Endothelial cell (in vitro differentiated cells): Measurements from ENCODE around the gene SH3PXD2A. TPM values are rescaled to one million over a fixed set of nuclear protein-coding genes. Genes with fewer than 3 reads are reported as not detected.

ENCODE experiments used
- DNase-seq: peaks from one replicate; pipeline ENCODE4 v3.0.0; 2021; ENCODE audit warnings: low spot score
- H3K27ac Mint-ChIP-seq: one replicate; pipeline ENCODE4 v1.8.0; 2021; ENCODE audit warnings: mixed read lengths, inconsistent platforms; ENCODE audit not compliant: unreplicated experiment
- H3K27me3 Mint-ChIP-seq: one replicate; pipeline ENCODE4 v1.8.0; 2021; ENCODE audit warnings: mild to moderate bottlenecking, moderate library complexity, mixed read lengths, inconsistent platforms; ENCODE audit not compliant: unreplicated experiment
- H3K36me3 Mint-ChIP-seq: one replicate; pipeline ENCODE4 v1.8.0; 2021; ENCODE audit warnings: mild to moderate bottlenecking, low read depth, mixed read lengths, inconsistent platforms; ENCODE audit not compliant: unreplicated experiment
- H3K4me1 Mint-ChIP-seq: one replicate; pipeline ENCODE4 v1.8.0; 2021; ENCODE audit warnings: mild to moderate bottlenecking, mixed read lengths, inconsistent platforms; ENCODE audit not compliant: unreplicated experiment
- H3K4me3 Mint-ChIP-seq: one replicate; pipeline ENCODE4 v1.8.0; 2021; ENCODE audit warnings: mild to moderate bottlenecking, mixed read lengths, inconsistent platforms; ENCODE audit not compliant: unreplicated experiment
- H3K9me3 Mint-ChIP-seq: one replicate; pipeline ENCODE4 v1.8.0; 2021; ENCODE audit warnings: mixed read lengths, inconsistent platforms; ENCODE audit not compliant: unreplicated experiment
- CTCF ChIP-seq: fragments of 200-600 bp; sonication (generic); IDR thresholded peaks from one replicate; pipeline ENCODE4 v1.5.0; 2021; ENCODE audit warnings: antibody characterized with exemption; ENCODE audit not compliant: unreplicated experiment
- total RNA-seq: library from RNA; stranded (reverse); fragmentation: NEBNext Ultra II Directional; extraction: Animal tissue kit (Norgen Biotek cat#: 25700); gene quantifications from one replicate; pipeline ENCODE4 v1.2.1, GENCODE V29; 2021; ENCODE audit not compliant: unreplicated experiment

SH3PXD2A gene
- total RNA-seq, 1 donor from 2014 or later, result 59.9 TPM

GRCh38 chr10:103890194-103890658 is 34.9 kb upstream of the SH3PXD2A start:
- Mint-ChIP-seq H3K4me3 (no peak overlapping the region), H3K9me3 (no peaks in the 10 kb centered on the region), H3K4me1 (peaks cover 10% of the 10 kb centered on the region), H3K27ac (no peak overlapping the region), H3K36me3 (no peaks in the 10 kb centered on the region), H3K27me3 (no peaks in the 10 kb centered on the region)
- DNase-seq, result no peak
- no peak for TF ChIP-seq CTCF

- Mint-ChIP-seq H3K36me3 (no peaks in the 10 kb centered on the region), H3K4me1 (peaks cover 2% of the 10 kb centered on the region), H3K4me3 (no peak overlapping the region), H3K9me3 (no peaks in the 10 kb centered on the region), H3K27me3 (no peaks in the 10 kb centered on the region), H3K27ac (no peak overlapping the region)
- no peak for DNase-seq
- TF ChIP-seq CTCF, result no peak
Observed at GRCh38 chr10:103889121-103889720, 33.8 kb upstream of the SH3PXD2A start.

GRCh38 chr10:103888113-103888841 is 32.9 kb upstream of the SH3PXD2A start:
- H3K4me1 Mint-ChIP-seq, result no peaks in the 10 kb centered on the region
- H3K27me3 Mint-ChIP-seq, result no peaks in the 10 kb centered on the region
- TF ChIP-seq CTCF, result peak; percentile 87
- no peak overlapping the region for H3K4me3 Mint-ChIP-seq
- no peak for DNase-seq
- no peak overlapping the region for H3K27ac Mint-ChIP-seq
- H3K9me3 Mint-ChIP-seq, result no peaks in the 10 kb centered on the region
- H3K36me3 Mint-ChIP-seq, result no peaks in the 10 kb centered on the region

GRCh38 chr10:103885617-103886016 is 30.2 kb upstream of the SH3PXD2A start:
- Mint-ChIP-seq H3K27me3 (peaks cover 4% of the 10 kb centered on the region), H3K4me1 (no peaks in the 10 kb centered on the region), H3K36me3 (peaks cover 8% of the 10 kb centered on the region), H3K4me3 (no peak overlapping the region), H3K27ac (no peak overlapping the region), H3K9me3 (no peaks in the 10 kb centered on the region)
- DNase-seq, result no peak
- TF ChIP-seq CTCF, result no peak

GRCh38 chr10:103884681-103885139 is 29.3 kb upstream of the SH3PXD2A start:
- Mint-ChIP-seq H3K9me3 (no peaks in the 10 kb centered on the region), H3K4me1 (no peaks in the 10 kb centered on the region), H3K4me3 (no peak overlapping the region), H3K27me3 (peaks cover 4% of the 10 kb centered on the region), H3K36me3 (peaks cover 8% of the 10 kb centered on the region), H3K27ac (no peak overlapping the region)
- peak; percentile 62 for DNase-seq
- TF ChIP-seq CTCF, result peak; percentile 88
